Activated B cell treated with CpG ODN at 0.5 μM for 24 hours (primary cell): ENCODE measurements around the gene PPP1CC. TPM values are rescaled to one million over a fixed set of nuclear protein-coding genes. Genes with fewer than 3 reads are reported as not detected.
A peak's percentile ranks its signal among the peaks of the same experiment; 100 is the strongest.
"Not testable (repeated sequence)": the region's sequence is repeated elsewhere in the genome, so short reads cannot be mapped to it uniquely, and the experiment has no call there.

ENCODE experiments used
- ATAC-seq: fragments of 200-7000 bp; cut with Tn5 transposase; one replicate; pipeline ENCODE4 v1.10.0; 2021; ENCODE audit warnings: low read depth, mild to moderate bottlenecking, moderate library complexity
- CTCF ChIA-PET: fragments of 350-600 bp; sonication (Branson Sonifier 250); formaldehyde crosslinking; loops from one replicate; lab custom pipeline; 2021; ENCODE audit warnings: antibody characterized with exemption; lab: Charles Lee
- POLR2A ChIA-PET: fragments of 350-600 bp; sonication (Branson Sonifier 250); formaldehyde crosslinking; loops from one replicate; lab custom pipeline; 2021; ENCODE audit warnings: antibody characterized with exemption; lab: Charles Lee
- DNase-seq: peaks from one replicate; pipeline ENCODE4 v3.0.0; 2022
- H3K27ac Mint-ChIP-seq: one replicate; pipeline ENCODE4 v1.8.0; 2020; ENCODE audit warnings: mixed read lengths
- H3K27me3 Mint-ChIP-seq: one replicate; pipeline ENCODE4 v1.8.0; 2021; ENCODE audit warnings: mixed read lengths
- H3K36me3 Mint-ChIP-seq: one replicate; pipeline ENCODE4 v1.8.0; 2021; ENCODE audit warnings: low read depth, mixed read lengths
- H3K4me1 Mint-ChIP-seq: one replicate; pipeline ENCODE4 v1.8.0; 2021; ENCODE audit warnings: mixed read lengths
- H3K4me3 Mint-ChIP-seq: one replicate; pipeline ENCODE4 v1.8.0; 2020; ENCODE audit warnings: mild to moderate bottlenecking, mixed read lengths
- H3K9me3 Mint-ChIP-seq: one replicate; pipeline ENCODE4 v1.8.0; 2020; ENCODE audit warnings: mixed read lengths
- intact Hi-C: fragments of 100-400 bp; cut with micrococcal nuclease; formaldehyde crosslinking; loops from one replicate; pipeline ENCODE4 v1.15.1; 2024
- total RNA-seq: library from RNA; stranded (reverse); gene quantifications from 2 replicates; pipeline ENCODE4 v1.2.3, GENCODE V29; 2022
- TF ChIP-seq, protein P1 (sequence below): fragments of 200-600 bp; IDR thresholded peaks from one replicate; pipeline ENCODE4 v1.8.0; 2022; ENCODE audit warnings: antibody characterized with exemption, mild to moderate bottlenecking

The PPP1CC gene
- total RNA-seq, 1 donor from 2014 or later, result 148 TPM

DNA sequence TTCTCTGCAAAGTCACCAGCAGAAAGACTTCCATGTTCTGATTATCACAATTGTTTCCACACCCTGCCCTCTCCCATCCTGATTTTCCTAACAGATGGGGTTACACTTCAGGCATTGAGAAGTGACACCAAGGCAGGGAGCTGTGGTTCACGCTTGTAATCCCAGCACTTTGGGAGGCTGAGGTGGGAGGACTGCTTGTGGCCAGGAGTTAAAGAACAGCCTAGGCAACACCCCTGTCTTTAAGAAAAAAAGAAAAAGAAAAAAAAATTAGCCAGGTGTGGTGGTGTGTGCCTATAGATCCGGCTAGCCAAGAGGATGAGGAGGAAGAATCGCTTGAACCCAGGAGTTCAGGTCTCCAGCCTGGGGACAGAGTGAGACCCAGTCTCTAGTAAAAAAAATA lies 5.2 kb downstream of the PPP1CC start:
- Mint-ChIP-seq H3K36me3 (peaks cover 65% of the 10 kb centered on the region), H3K27me3 (no peaks in the 10 kb centered on the region), H3K27ac (peak overlapping the region; percentile 61), H3K4me3 (peak overlapping the region; percentile 19), H3K9me3 (no peaks in the 10 kb centered on the region), H3K4me1 (peaks cover 73% of the 10 kb centered on the region)
- ChIA-PET CTCF (interaction anchor here (1.6 kb wide), 1 partner anchor 90 kb away, joined by 3 read pairs; no protein-coding TSS in a partner anchor), POLR2A (interaction anchor here (0.6 kb wide), 1 partner anchor 847 kb away, joined by 6 read pairs; no protein-coding TSS in a partner anchor)
- no peak for DNase-seq
- ATAC-seq, result no peak
- TF ChIP-seq, protein P1, sequence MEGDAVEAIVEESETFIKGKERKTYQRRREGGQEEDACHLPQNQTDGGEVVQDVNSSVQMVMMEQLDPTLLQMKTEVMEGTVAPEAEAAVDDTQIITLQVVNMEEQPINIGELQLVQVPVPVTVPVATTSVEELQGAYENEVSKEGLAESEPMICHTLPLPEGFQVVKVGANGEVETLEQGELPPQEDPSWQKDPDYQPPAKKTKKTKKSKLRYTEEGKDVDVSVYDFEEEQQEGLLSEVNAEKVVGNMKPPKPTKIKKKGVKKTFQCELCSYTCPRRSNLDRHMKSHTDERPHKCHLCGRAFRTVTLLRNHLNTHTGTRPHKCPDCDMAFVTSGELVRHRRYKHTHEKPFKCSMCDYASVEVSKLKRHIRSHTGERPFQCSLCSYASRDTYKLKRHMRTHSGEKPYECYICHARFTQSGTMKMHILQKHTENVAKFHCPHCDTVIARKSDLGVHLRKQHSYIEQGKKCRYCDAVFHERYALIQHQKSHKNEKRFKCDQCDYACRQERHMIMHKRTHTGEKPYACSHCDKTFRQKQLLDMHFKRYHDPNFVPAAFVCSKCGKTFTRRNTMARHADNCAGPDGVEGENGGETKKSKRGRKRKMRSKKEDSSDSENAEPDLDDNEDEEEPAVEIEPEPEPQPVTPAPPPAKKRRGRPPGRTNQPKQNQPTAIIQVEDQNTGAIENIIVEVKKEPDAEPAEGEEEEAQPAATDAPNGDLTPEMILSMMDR, result no peak
- intact Hi-C loops, result no loop called here

DNA sequence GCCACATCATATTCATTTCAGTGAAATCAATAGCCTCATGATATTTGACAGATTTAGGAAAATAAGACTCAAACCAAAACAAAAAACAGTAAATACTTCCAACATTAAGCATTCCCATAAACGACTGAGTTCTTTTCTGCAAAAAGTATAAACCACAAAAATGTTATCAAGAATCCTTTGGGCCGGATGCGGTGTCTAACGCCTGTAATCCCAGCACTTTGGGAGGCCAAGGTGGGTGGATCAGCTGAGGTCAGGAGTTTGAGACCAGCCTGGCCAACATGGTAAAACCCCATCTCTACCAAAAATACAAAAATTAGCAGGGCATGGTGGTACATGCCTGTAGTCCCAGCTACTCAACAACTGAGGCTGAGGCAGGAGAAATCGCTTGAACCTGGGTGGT lies 5.7 kb downstream of the PPP1CC start:
- DNase-seq, H3K9me3 Mint-ChIP-seq, H3K4me3 Mint-ChIP-seq, POLR2A ChIA-PET, intact Hi-C loops, ATAC-seq, CTCF ChIA-PET, H3K27ac Mint-ChIP-seq, H3K27me3 Mint-ChIP-seq: not testable (repeated sequence)
- H3K4me1 Mint-ChIP-seq, result peaks cover 78% of the 10 kb centered on the region
- H3K36me3 Mint-ChIP-seq, result peaks cover 69% of the 10 kb centered on the region

DNA sequence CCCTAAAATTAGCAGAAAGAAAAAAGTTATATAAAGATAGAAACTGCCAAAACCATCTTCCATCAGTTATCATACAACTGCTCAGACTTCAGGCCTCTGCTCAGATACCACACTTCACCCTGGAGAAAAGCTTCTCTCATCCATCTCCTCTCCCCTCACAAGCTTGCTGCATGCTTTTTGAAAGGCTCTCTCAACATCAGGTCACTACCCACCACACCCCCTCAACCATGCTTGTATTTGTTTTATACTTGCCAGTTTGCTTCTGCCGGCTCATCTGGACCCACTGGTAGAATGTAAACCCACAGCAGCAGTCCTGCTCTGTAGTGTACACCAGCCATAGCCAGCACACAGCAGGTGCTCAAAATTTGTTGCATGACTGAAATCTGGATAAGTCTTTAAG lies 8.8 kb downstream of the PPP1CC start:
- Mint-ChIP-seq H3K9me3 (no peaks in the 10 kb centered on the region), H3K4me1 (peaks cover 73% of the 10 kb centered on the region), H3K27me3 (no peaks in the 10 kb centered on the region), H3K4me3 (no peak overlapping the region), H3K36me3 (peaks cover 80% of the 10 kb centered on the region), H3K27ac (peak overlapping the region; percentile 50)
- intact Hi-C loops, result loop anchor here (1.0 kb wide), 1 partner anchor 7 kb away; no protein-coding TSS in a partner anchor
- TF ChIP-seq, protein P1, result no peak
- DNase-seq, result no peak
- POLR2A ChIA-PET, result no interaction called here
- CTCF ChIA-PET, result no interaction called here
- no peak for ATAC-seq

DNA sequence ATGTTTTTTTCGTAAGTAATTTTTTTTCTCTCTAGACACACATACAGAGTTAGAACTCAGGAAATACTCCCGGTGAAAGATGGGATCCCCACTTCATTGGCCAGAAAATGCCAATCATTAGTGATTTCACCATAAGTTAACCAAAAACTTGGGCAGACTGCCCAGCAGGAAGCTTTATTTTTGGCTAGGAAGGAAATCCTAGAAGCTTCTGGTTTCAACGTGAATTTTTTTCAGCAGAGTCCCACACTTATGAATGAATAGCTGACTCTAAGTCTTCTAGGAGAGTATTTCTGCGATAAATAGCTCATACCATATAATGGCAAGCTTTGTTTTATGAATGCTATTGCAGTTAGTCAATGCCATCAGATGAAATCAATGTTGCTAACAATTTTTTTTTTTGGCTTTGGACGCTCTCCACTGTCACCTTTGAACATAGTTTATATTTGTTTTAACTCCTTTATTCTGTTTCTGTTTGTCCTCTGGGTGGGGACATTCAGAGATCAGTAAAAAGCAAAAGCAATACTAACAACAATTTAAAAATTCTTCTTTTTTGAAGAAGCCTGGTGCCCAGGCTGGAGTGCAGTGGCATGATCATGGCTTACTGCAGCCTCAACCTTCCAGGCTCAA lies 9.5 kb downstream of the PPP1CC start:
- TF ChIP-seq, protein P1, result no peak
- Mint-ChIP-seq H3K4me1 (peaks cover 72% of the 10 kb centered on the region), H3K36me3 (peaks cover 79% of the 10 kb centered on the region), H3K4me3 (no peak overlapping the region), H3K27me3 (no peaks in the 10 kb centered on the region), H3K27ac (peak overlapping the region; percentile 30), H3K9me3 (no peaks in the 10 kb centered on the region)
- intact Hi-C loops, result loop anchor here (1.0 kb wide), 1 partner anchor 8 kb away; no protein-coding TSS in a partner anchor
- ChIA-PET POLR2A (interaction anchor here (0.9 kb wide), 1 partner anchor 15 kb away, joined by 3 read pairs; no protein-coding TSS in a partner anchor), CTCF (no interaction called here)
- no peak for DNase-seq
- no peak for ATAC-seq

DNA sequence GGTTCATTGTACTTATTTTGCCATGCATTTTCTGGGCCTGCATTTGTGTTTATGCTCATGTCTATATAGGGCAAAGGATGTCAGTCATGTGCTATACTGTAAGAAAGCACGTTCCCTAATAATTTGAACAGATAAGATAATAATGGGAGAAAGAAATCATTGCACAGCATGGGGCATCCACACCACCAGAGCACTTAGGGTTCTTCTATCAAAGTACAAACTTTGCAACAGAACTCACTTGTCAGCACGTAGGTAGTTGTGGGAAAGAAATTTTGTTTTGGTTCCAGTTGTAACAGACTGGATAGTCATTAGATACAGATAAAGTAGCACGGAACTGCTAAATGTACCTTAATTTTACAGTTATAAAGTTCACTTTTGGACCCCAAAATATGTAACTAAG lies 10.1 kb downstream of the PPP1CC start:
- ChIA-PET POLR2A (interaction anchor here (0.9 kb wide), 1 partner anchor 14 kb away, joined by 3 read pairs; no protein-coding TSS in a partner anchor), CTCF (interaction anchor here (0.5 kb wide), 1 partner anchor 133 kb away, joined by 5 read pairs; no protein-coding TSS in a partner anchor)
- TF ChIP-seq, protein P1, result no peak
- Mint-ChIP-seq H3K9me3 (no peaks in the 10 kb centered on the region), H3K27me3 (no peaks in the 10 kb centered on the region), H3K4me3 (no peak overlapping the region), H3K4me1 (peaks cover 71% of the 10 kb centered on the region), H3K27ac (no peak overlapping the region), H3K36me3 (peaks cover 82% of the 10 kb centered on the region)
- intact Hi-C loops, result no loop called here
- DNase-seq (no peak), ATAC-seq (no peak)
